ENCODE results near the gene ZNF684.

DNA sequence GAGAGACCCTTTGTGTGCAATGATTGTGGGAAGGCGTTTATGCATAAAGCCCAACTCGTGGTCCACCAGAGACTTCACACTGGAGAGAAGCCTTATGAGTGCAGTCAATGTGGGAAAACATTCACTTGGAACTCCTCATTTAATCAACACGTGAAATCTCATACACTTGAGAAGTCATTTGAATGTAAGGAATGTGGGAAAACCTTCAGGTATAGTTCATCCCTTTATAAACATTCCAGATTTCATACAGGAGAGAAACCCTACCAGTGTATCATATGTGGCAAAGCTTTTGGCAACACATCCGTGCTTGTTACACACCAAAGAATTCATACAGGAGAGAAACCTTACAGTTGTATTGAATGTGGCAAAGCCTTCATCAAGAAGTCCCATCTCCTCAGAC is 15.5 kb downstream of the ZNF684 start:
- TF ChIP-seq, protein P1, sequence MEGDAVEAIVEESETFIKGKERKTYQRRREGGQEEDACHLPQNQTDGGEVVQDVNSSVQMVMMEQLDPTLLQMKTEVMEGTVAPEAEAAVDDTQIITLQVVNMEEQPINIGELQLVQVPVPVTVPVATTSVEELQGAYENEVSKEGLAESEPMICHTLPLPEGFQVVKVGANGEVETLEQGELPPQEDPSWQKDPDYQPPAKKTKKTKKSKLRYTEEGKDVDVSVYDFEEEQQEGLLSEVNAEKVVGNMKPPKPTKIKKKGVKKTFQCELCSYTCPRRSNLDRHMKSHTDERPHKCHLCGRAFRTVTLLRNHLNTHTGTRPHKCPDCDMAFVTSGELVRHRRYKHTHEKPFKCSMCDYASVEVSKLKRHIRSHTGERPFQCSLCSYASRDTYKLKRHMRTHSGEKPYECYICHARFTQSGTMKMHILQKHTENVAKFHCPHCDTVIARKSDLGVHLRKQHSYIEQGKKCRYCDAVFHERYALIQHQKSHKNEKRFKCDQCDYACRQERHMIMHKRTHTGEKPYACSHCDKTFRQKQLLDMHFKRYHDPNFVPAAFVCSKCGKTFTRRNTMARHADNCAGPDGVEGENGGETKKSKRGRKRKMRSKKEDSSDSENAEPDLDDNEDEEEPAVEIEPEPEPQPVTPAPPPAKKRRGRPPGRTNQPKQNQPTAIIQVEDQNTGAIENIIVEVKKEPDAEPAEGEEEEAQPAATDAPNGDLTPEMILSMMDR (IDR thresholded peaks at IDR 0.05), result no peak
- no peak for TF ChIP-seq POLR2A (IDR thresholded peaks at IDR 0.05)

Data from Peyer's patch (tissue), 4 donors.